ENCODE data around the gene GPD1L.

The GPD1L gene

DNA sequence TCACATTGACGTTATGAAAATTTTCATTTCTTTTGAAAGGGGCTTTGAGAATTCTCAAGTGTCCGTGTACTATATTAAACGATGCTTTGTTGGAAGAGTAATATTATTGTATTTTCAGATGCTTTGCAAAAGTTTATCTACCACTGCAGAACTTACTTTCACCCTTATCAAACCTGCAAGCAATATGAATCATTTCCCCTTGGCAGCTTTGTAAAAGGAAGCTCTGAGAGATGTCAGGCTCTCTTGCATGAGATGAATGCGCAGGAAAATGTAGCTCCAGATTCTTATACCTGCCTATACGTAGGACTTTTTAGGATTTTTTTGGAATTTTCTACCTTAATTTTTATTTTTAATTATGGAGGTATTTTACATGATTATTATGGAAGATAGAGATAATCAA is 34.5 kb downstream of the GPD1L start:
- DNase-seq = no peak

DNA sequence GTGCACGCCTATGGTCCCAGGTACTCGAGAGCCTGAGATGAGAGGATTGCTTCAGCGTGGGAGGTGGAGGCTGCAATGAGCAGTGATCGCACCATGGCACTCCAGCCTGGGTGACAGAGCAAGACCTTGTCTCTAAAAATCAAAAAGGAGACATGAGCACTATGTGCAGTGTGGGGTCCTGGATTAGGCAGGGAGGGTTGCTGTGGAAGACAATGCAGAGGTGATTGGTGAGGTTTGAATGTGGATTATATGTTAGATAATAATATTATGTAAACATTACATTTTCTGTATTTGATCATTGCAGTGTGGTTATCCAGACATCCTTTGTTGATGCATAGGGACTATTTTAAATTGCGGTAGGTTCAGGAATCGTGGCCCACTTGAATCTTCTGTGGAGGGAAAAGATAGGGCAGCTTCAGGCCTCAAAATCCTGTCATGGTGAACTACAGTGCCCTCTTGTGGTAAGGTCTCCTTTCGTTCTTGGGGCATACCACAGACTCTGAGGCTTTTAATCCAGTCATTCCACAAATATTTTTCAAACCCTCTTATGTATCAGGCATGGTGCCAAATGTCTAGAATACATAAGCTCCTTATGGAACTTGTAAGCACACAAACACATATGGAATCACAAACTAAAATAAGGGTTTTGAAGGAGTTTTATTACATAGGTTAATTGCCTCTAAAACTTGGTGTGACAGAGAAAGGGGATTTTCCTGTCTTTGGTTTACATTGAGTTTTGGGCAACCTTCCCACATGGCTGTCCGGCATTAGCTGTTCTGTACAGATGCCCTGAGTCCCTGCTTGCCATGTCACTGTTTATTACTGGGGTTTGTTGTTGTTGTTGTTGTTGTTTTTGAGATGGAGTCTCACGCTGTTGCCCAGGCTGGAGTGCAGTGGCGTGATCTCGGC is 37.7 kb downstream of the GPD1L start:
- peak; percentile 93 for DNase-seq

GRCh38 chr3:32146746-32147211 is 40.4 kb downstream of the GPD1L start:
- DNase-seq = no peak

DNA sequence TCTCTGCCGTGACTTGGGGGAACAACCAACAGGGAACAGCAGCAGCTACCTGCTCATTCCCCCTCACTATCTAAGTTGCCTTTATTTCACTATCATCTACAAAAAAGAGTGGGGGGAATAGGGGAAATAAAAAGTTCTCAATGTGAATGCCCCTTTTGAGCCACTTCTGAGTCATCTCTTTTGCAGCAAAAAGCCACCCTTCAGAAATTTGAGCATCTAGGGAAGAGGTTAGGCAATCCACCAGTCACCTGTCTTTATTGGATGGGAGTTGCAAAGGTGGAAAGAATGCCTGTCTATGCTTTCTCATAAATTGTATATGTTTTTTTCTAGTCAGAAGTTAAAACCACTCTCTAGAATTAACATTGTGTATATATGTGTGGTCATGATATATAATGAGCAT is 41.1 kb downstream of the GPD1L start:
- DNase-seq = peak; percentile 11

- no peak for DNase-seq
These were observed 41.5 kb downstream of the GPD1L start for GRCh38 chr3:32147933-32148332.

DNA sequence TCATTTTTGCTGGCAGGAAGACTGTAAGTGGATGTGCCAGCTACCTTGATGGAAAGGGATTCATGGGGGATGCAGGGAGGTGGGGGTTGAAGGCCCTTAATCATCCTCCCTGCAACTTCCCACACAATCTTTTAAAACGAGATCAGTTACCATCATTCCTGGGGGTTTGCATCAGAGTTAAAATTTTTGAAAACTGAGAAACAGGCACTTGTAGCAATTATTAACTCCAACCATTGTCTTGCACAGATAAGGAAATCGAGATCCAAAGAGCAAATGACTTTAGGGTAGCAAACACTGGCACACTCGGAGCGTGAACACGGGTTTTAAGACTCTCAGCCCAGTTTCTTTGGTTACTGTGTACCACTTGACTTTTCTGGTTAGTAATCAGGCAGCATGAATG is 41.9 kb downstream of the GPD1L start:
- DNase-seq = peak; percentile 79

DNA sequence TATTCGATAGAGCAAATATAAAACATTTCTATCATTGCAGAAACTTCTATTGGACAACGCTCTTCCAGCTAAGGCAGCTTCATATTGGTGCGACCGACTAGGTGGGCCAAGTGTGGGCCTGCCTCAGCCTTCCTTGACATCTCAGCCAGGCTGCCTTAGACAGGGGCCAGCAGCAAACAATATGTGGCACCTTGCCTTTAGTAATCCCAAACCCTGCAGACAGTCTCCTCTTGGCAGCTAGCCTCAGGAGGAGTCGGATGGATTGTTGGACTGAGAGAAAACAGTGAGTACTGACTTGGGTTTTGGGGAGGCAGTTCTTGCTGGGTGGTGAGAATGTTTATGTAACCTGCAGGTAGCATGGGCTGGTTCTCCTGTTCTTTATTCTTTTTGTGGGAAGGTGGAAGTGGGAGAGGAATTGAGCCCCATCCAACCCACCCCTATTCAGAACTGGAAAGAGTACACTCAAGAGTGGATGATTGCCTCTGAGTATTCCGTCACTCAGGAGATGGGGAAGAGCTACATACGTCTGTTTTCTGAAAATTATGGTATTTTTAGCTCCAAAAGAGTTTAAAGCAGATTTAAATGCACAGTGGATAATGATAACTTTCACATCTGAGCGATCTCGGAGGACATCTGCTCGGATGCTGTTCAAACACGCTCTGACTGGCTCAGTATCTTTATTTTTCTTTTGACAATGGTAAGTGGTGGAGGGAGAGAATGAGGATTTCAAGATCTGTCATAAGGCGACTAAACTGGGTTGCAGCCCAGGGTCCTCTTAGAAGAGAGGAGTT is 47.2 kb downstream of the GPD1L start:
- DNase-seq = no peak

GRCh38 chr3:32154205-32154579 is 47.8 kb downstream of the GPD1L start:
- DNase-seq = no peak

GRCh38 chr3:32155117-32155516 is 48.7 kb downstream of the GPD1L start:
- DNase-seq = no peak

GRCh38 chr3:32157600-32158264 is 51.3 kb downstream of the GPD1L start:
- DNase-seq = no peak

DNA sequence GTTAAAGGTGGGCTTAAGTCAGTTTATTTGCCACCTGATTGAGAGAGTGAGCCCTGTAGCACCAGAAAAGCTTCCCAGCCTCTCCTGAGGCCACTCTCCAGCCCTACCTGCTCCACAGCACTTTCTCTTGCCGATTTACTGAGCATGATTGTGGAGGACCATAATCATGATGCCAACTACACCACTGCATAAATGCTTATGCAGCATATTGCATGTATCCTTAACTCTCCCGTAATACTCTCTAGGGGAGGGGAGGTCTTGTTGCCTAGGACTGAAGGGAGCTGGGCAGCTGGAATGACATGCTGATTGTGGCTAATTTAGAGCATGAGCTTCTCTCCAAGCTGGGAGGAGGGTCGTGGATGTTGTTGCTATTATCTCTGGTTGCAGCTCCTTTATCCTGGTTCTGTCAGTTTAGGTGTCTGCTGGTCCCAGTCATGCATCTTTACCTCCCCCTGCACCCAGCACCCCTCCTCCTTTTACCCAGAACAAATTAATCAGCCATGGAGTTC is 54.3 kb downstream of the GPD1L start:
- DNase-seq = no peak

DNA sequence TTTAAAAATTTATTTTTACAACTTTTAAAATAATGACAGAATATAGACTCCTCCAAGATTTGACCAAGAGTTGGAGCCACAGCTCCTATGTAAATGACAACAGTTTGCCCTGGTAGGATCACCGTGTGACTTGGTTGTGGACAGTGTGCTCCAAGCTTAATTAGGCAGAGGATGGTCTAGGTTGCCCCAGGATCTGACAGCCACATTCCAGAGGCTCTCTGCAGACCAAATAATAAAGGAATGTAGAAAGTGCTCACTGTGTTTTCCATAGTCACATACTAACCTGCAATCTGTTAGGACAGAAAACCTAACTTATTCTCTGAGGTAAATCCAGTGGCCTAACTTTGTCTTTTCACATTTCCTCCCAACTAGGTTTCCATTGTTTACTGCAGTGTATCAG is 59.0 kb downstream of the GPD1L start:
- no peak for DNase-seq

DNA sequence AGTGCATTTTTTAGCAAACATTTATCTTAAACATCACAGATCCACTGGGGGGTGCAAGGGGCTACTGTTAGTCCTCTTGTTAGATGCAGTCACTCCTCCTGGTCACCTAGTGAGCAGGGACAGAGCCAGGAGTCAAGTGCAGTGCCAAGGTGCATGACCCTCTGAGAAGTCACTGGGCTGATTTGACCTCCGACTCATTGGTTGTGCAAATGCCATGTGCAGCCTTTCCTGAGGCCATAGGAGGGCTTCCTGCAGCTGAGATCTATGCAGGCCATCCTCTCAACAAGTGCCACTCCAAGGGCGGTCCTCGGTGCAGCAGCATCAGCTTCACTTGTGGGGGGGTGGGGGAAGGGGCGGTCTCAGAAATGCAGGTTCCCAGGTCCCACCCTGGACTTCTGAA is 60.2 kb downstream of the GPD1L start:
- DNase-seq = no peak

GRCh38 chr3:32172420-32172819 is 66.0 kb downstream of the GPD1L start:
- no peak for DNase-seq

DNA sequence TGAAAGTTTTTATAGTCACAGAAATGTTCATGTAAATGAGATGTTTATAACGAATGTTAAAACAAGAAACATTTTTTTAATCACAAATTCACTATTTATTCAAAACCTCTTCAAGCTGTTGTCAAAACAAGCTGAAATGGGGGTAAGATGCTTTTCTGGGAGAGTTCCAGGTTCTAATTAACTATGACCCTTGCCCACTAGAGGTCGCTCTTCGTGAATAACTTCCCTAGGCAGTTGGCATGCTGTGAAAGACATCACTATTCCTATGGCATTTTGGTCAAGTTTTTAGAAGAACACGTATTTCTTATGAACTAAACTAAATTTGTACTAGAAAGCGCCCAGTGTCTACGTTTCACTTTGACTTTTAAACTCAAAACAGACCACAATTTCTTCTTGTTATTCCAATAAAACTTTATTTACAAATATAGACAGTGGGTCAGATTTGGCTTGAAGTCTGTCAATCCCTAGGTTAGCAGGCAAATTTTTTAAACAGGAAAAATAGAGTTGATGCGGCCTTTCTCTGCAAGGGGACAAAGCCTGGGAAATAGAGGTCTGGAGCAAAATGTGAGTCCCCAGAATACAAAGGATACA is 69.3 kb downstream of the GPD1L start:
- DNase-seq = peak; percentile 53

- DNase-seq = peak; percentile 48
These were observed 70.7 kb downstream of the GPD1L start for GRCh38 chr3:32176989-32177701.

GRCh38 chr3:32177702-32178198 is 71.3 kb downstream of the GPD1L start:
- peak; percentile 38 for DNase-seq

DNA sequence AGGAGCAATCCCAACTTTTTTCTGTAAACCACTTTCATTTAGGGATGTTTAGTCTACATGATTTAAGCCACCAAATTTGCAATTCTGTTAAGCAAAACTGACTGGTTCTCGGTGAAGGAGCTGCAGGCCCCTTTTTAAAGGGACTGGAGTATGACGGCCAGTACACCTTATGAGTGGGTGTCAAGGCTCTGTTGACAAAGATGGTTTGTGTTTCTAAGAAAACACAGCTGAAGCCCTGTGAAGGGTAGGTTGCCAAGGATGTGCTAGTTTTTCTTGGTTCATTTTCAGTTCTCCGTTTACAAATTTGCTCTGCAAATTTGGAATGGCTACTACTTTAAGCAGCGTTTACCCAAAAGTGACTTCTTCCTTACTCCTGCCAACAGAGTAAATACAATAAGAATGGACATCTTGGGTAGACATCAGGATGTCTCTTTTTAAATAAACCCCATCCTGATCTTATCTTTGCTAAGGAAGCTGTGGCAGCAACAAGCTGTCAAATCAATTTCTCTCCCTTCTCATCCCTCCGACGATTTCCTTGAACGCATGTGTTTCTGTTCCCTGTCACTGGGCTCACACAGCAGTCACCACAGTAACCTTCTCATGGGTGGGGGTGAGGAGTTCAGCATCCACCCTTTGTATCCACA is 73.8 kb downstream of the GPD1L start:
- DNase-seq = no peak

- no peak for DNase-seq
These were observed 74.9 kb downstream of the GPD1L start for GRCh38 chr3:32181365-32181764.

DNA sequence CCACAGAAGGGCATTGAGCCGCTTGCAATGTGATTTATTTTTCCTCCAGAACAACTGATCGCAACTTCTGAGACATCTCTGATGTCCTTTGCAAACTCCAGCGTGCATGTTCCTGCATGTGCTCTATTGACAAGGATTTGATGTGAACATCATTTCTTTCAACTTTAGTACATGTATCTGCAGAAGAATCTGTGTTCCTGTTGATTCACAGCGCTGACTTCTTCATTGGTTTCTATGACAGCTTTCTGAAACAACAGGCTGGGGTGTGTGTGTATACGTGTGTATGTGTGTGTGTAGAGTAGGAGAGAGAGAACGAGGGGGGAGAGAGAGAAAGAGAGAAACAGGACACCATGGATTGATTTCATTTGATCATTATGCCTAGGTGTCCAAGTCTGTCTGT is 75.4 kb downstream of the GPD1L start:
- DNase-seq = no peak

DNA sequence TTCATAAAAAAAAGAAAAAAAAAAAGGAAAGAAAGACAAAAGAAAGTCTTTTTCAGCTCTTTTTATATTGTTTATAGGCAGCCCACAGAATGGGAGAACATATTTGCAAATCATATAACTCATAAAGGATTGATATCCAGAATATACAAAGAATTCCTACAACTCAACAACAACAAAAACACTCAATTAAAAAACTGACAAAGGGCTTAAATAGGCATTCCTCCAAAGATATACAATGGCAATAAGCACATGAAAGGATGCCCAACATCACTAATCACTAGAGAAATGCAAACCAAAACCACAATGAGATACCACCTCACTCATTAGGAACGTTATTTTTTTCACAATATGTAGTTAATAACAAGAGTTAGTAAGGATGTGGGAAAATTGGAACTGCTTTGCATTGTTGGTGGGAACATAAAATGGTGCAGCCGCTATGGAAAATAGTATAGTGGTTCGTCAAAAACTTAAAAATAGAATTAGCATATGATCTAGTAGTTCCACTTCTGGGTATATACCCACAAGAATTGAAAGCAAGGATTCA is 77.8 kb downstream of the GPD1L start:
- no peak for DNase-seq

All from kidney glomerular epithelial cell (primary cell).